GM18499 (cell line): Measurements from ENCODE around the gene LTBP1.
"Not testable (repeated sequence)": the region's sequence is repeated elsewhere in the genome, so short reads cannot be mapped to it uniquely, and the experiment has no call there.

Experiments used
- ATAC-seq: cut with Tn5 transposase; IDR thresholded peaks from one replicate; pipeline ENCODE4 v1.9.1; 2021; ENCODE audit warnings: moderate number of reproducible peaks; ENCODE audit not compliant: insufficient read depth, unreplicated experiment

LTBP1 gene

GRCh38 chr2:33381301-33381858 lies 434.6 kb downstream of the LTBP1 start:
- ATAC-seq: no peak

- no peak for ATAC-seq
Measured at GRCh38 chr2:33383855-33384598, 437.3 kb downstream of the LTBP1 start.

GRCh38 chr2:33384599-33384961 lies 437.8 kb downstream of the LTBP1 start:
- ATAC-seq: no peak

- no peak for ATAC-seq
Measured at GRCh38 chr2:33388996-33389395, 442.2 kb downstream of the LTBP1 start.

- ATAC-seq: not testable (repeated sequence)
Measured at GRCh38 chr2:33389695-33390094, 442.9 kb downstream of the LTBP1 start.

- no peak for ATAC-seq
Measured at GRCh38 chr2:33391529-33392255, 444.9 kb downstream of the LTBP1 start.

GRCh38 chr2:33392366-33392765 lies 445.6 kb downstream of the LTBP1 start:
- no peak for ATAC-seq

GRCh38 chr2:33395034-33395433 lies 448.3 kb downstream of the LTBP1 start:
- no peak for ATAC-seq

- ATAC-seq: no peak
Measured at GRCh38 chr2:33395655-33396249, 449.0 kb downstream of the LTBP1 start.

- ATAC-seq: no peak
Measured at GRCh38 chr2:33404321-33404720, 457.6 kb downstream of the LTBP1 start.

- ATAC-seq: no peak
Measured at GRCh38 chr2:33406622-33407021, 459.9 kb downstream of the LTBP1 start.

- no peak for ATAC-seq
Measured at GRCh38 chr2:33408109-33408508, 461.4 kb downstream of the LTBP1 start.

- no peak for ATAC-seq
Measured at GRCh38 chr2:33409417-33409955, 462.7 kb downstream of the LTBP1 start.

- no peak for ATAC-seq
Measured at GRCh38 chr2:33411765-33412164, 465.0 kb downstream of the LTBP1 start.

- no peak for ATAC-seq
Measured at GRCh38 chr2:33412920-33413319, 466.2 kb downstream of the LTBP1 start.

GRCh38 chr2:33419581-33420200 lies 472.9 kb downstream of the LTBP1 start:
- no peak for ATAC-seq

- ATAC-seq: no peak
Measured at GRCh38 chr2:33420726-33421125, 474.0 kb downstream of the LTBP1 start.

GRCh38 chr2:33421820-33422219 lies 475.1 kb downstream of the LTBP1 start:
- ATAC-seq: no peak

GRCh38 chr2:33425161-33425560 lies 478.4 kb downstream of the LTBP1 start:
- no peak for ATAC-seq

GRCh38 chr2:33425586-33426031 lies 478.9 kb downstream of the LTBP1 start:
- no peak for ATAC-seq
